PC-9 (cell line): ENCODE data around the gene DPYD.

ENCODE experiments used
- CTCF ChIP-seq: fragments of 200-600 bp; sonication (generic); conservative IDR thresholded peaks from 2 replicates; pipeline ENCODE4 v1.6.1; 2017; ENCODE audit warnings: mixed run types, antibody characterized with exemption, mild to moderate bottlenecking, moderate library complexity
- EZH2 ChIP-seq: fragments of 200-600 bp; sonication (generic); IDR thresholded peaks from 2 replicates; pipeline ENCODE4 v1.8.0; 2017; ENCODE audit warnings: antibody characterized with exemption, low read depth

- TF ChIP-seq CTCF, result no peak
- TF ChIP-seq EZH2, result no peak
Measured at GRCh38 chr1:97366984-97367383, 553.9 kb downstream of the DPYD start.
